Caco-2 (cell line): ENCODE results near the gene LMNTD2. TPM values are rescaled to one million over a fixed set of nuclear protein-coding genes. Genes with fewer than 3 reads are reported as not detected.

Experiments
- BruUV-seq: library from RNA; stranded (reverse); fragments of 400-500 nt; replicated peaks from 2 replicates; lab custom pipeline; 2021; lab: Mats Ljungman, UMichigan
- CTCF ChIA-PET: fragments of 300-600 bp; sonication (Branson Sonifier 250); formaldehyde crosslinking; loops from one replicate; lab custom pipeline; 2022; ENCODE audit warnings: antibody characterized with exemption; lab: Charles Lee
- POLR2A ChIA-PET: fragments of 300-600 bp; sonication (Branson Sonifier 250); formaldehyde crosslinking; loops from one replicate; lab custom pipeline; 2022; ENCODE audit warnings: antibody characterized with exemption; lab: Charles Lee
- DNase-seq, 2 experiments: peaks; one replicate each; pipeline versions ENCODE4 v3.0.0 to v3.0.0-alpha.2; 2020 to 2022
- H3K27me3 ChIP-seq: replicated peaks from 2 replicates; pipeline ENCODE4 v1.6.0; 2011; ENCODE audit warnings: low read length; ENCODE audit not compliant: control insufficient read depth, insufficient read depth
- H3K36me3 ChIP-seq: 2 replicates; pipeline ENCODE4 v1.5.1; 2011; ENCODE audit warnings: low read length; ENCODE audit not compliant: control insufficient read depth, insufficient read depth
- H3K4me1 ChIP-seq: fragments of 250-450 bp; sonication (Bioruptor Pico); 2 replicates; pipeline ENCODE4 v1.5.1; 2020; ENCODE audit warnings: mild to moderate bottlenecking
- H3K4me3 ChIP-seq: 2 replicates; pipeline ENCODE4 v1.5.1; 2011; ENCODE audit warnings: low read depth, mild to moderate bottlenecking, control low read depth, low read length
- H3K9me3 ChIP-seq: fragments of 250-450 bp; sonication (Bioruptor Pico); 2 replicates; pipeline ENCODE4 v1.5.1; 2020; ENCODE audit warnings: mild to moderate bottlenecking, moderate library complexity
- H3K27ac Mint-ChIP-seq: one replicate; pipeline ENCODE4 v1.8.0; 2022; ENCODE audit warnings: mixed read lengths; ENCODE audit not compliant: unreplicated experiment
- H3K27me3 Mint-ChIP-seq: one replicate; pipeline ENCODE4 v1.8.0; 2022; ENCODE audit warnings: mixed read lengths; ENCODE audit not compliant: insufficient read depth, unreplicated experiment
- H3K36me3 Mint-ChIP-seq: one replicate; pipeline ENCODE4 v1.8.0; 2022; ENCODE audit warnings: mild to moderate bottlenecking, mixed read lengths; ENCODE audit not compliant: insufficient read depth, unreplicated experiment
- H3K4me1 Mint-ChIP-seq: one replicate; pipeline ENCODE4 v1.8.0; 2022; ENCODE audit warnings: low read depth, mixed read lengths; ENCODE audit not compliant: unreplicated experiment
- H3K4me3 Mint-ChIP-seq: one replicate; pipeline ENCODE4 v1.8.0; 2022; ENCODE audit warnings: mild to moderate bottlenecking, moderate library complexity, mixed read lengths; ENCODE audit not compliant: unreplicated experiment
- H3K9me3 Mint-ChIP-seq: one replicate; pipeline ENCODE4 v1.8.0; 2022; ENCODE audit warnings: mixed read lengths; ENCODE audit not compliant: unreplicated experiment
- CTCF ChIP-seq, 2 experiments: fragments of 200-600 bp in 1 of 2; IDR thresholded peaks; 1 replicate in 1 of 2; 2 replicates in 1 of 2; pipeline versions ENCODE4 v1.5.1 to v1.8.0; 2011 to 2022; ENCODE audit warnings: antibody characterized with exemption in 1 of 2, control low read depth in 1 of 2, inconsistent platforms in 1 of 2, low read depth in 1 of 2, low read length in 1 of 2, mild to moderate bottlenecking in 1 of 2, moderate library complexity in 1 of 2; ENCODE audit not compliant: insufficient read depth in 1 of 2, severe bottlenecking in 1 of 2, unreplicated experiment in 1 of 2
- intact Hi-C: fragments of 100-400 bp; cut with micrococcal nuclease; formaldehyde crosslinking; loops from one replicate; pipeline ENCODE4 v1.10.0; 2022; ENCODE audit not compliant: unreplicated experiment
- total RNA-seq: library from RNA; stranded (reverse); gene quantifications from 2 replicates; pipeline ENCODE4 v1.2.3, GENCODE V29; 2022

The LMNTD2 gene
- total RNA-seq, 1 experiment from 2014 or later, result 11.9 TPM

GRCh38 chr11:563066-563811 is 2.7 kb upstream of the LMNTD2 start:
- peaks cover 56% of the 10 kb centered on the region for H3K4me1 ChIP-seq
- Mint-ChIP-seq H3K36me3 (peaks cover 76% of the 10 kb centered on the region), H3K9me3 (no peaks in the 10 kb centered on the region), H3K27me3 (no peaks in the 10 kb centered on the region), H3K27ac (peak overlapping the region; percentile 57), H3K4me1 (peaks cover 14% of the 10 kb centered on the region), H3K4me3 (no peak overlapping the region)
- POLR2A ChIA-PET, result interaction anchor here (3.1 kb wide), 1 partner anchor 13 kb away, joined by 17 read pairs; the partner anchor contains the start of gene PHRF1
- no peaks in the 10 kb centered on the region for H3K9me3 ChIP-seq
- H3K27me3 ChIP-seq, result no peaks in the 10 kb centered on the region
- peak in 1 of 2 experiments; percentile 36 for DNase-seq
- no peak overlapping the region for H3K4me3 ChIP-seq
- intact Hi-C loops, result loop anchor here (10.0 kb wide), 1 partner anchor 132 kb away; the partner anchor contains the start of genes DEAF1 and TMEM80
- TF ChIP-seq CTCF (IDR thresholded peaks at IDR 0.05; ENCODE audit: insufficient read depth in 1 of 2, low read depth in 1 of 2, low read length in 1 of 2, severe bottlenecking in 1 of 2, unreplicated experiment in 1 of 2), result no peak
- BruUV-seq, result no TSS peak
- CTCF ChIA-PET, result no interaction called here
- peaks cover 9% of the 10 kb centered on the region for H3K36me3 ChIP-seq

- Mint-ChIP-seq H3K4me1 (peaks cover 14% of the 10 kb centered on the region), H3K36me3 (peaks cover 66% of the 10 kb centered on the region), H3K27ac (no peak overlapping the region), H3K27me3 (no peaks in the 10 kb centered on the region), H3K4me3 (peak overlapping the region; percentile 90), H3K9me3 (no peaks in the 10 kb centered on the region)
- no peak for TF ChIP-seq CTCF (IDR thresholded peaks at IDR 0.05; ENCODE audit: insufficient read depth in 1 of 2, low read depth in 1 of 2, low read length in 1 of 2, severe bottlenecking in 1 of 2, unreplicated experiment in 1 of 2)
- peak in 1 of 2 experiments; percentile 34 for DNase-seq
- intact Hi-C loops, result loop anchor here (10.0 kb wide), 1 partner anchor 133 kb away; the partner anchor contains the start of genes DEAF1 and TMEM80
- peaks cover 50% of the 10 kb centered on the region for H3K4me1 ChIP-seq
- H3K27me3 ChIP-seq, result no peaks in the 10 kb centered on the region
- H3K9me3 ChIP-seq, result no peaks in the 10 kb centered on the region
- ChIA-PET CTCF (no interaction called here), POLR2A (interaction anchor here (0.6 to 1.2 kb wide), 4 partner anchors 14 to 257 kb away, joined by 3 to 12 read pairs (median 6); partner anchors contain the start of genes PHRF1 and TMEM80)
- peaks cover 8% of the 10 kb centered on the region for H3K36me3 ChIP-seq
- TSS peak; percentile 21 for BruUV-seq
- peak overlapping the region; percentile 51 for H3K4me3 ChIP-seq
These were observed 1.6 kb upstream of the LMNTD2 start for GRCh38 chr11:562046-562645.
